ENCODE measurements around the gene TBC1D5. TPM values are rescaled to one million over a fixed set of nuclear protein-coding genes. Genes with fewer than 3 reads are reported as not detected.
A peak's percentile ranks its signal among the peaks of the same experiment; 100 is the strongest.
"Not testable (repeated sequence)": the region's sequence is repeated elsewhere in the genome, so short reads cannot be mapped to it uniquely, and the experiment has no call there.

Gene TBC1D5
- total RNA-seq, 1 experiment from 2014 or later: 26.1 TPM

DNA sequence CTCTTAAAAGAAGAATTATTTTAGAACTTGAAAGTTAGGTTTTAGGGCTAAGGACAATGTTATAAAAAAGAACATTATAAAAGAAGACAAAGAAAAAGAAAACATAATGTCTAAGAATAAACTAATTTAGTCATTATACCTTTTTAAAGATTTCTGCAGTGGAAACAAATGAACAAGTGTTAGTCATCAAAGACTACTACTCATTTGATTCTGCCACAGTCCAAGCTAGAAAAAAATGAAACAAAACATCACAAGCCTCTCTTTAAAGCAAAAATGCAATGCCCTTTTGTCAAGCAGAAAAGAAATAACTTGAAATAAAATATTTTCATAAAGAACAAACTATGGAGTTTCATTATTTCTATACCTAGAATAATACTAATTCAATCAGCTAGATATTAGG, 102.0 kb downstream of the TBC1D5 start (continued):
- TF ChIP-seq ZNF232 (CRISPR knock-in tag; IDR thresholded peaks at IDR 0.05) (no peak), NFYB (CRISPR knock-in tag; conservative IDR thresholded peaks at IDR 0.05; ENCODE audit: low read depth) (no peak), FOXJ3 (CRISPR knock-in tag; IDR thresholded peaks at IDR 0.05; ENCODE audit: borderline replicate concordance) (no peak), TCF7 (CRISPR knock-in tag; IDR thresholded peaks at IDR 0.05; ENCODE audit: low read depth) (no peak)
- TF ChIP-seq, protein P1, sequence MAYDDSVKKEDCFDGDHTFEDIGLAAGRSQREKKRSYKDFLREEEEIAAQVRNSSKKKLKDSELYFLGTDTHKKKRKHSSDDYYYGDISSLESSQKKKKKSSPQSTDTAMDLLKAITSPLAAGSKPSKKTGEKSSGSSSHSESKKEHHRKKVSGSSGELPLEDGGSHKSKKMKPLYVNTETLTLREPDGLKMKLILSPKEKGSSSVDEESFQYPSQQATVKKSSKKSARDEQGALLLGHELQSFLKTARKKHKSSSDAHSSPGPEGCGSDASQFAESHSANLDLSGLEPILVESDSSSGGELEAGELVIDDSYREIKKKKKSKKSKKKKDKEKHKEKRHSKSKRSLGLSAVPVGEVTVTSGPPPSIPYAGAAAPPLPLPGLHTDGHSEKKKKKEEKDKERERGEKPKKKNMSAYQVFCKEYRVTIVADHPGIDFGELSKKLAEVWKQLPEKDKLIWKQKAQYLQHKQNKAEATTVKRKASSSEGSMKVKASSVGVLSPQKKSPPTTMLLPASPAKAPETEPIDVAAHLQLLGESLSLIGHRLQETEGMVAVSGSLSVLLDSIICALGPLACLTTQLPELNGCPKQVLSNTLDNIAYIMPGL (CRISPR knock-in tag; IDR thresholded peaks at IDR 0.05): no peak

DNA sequence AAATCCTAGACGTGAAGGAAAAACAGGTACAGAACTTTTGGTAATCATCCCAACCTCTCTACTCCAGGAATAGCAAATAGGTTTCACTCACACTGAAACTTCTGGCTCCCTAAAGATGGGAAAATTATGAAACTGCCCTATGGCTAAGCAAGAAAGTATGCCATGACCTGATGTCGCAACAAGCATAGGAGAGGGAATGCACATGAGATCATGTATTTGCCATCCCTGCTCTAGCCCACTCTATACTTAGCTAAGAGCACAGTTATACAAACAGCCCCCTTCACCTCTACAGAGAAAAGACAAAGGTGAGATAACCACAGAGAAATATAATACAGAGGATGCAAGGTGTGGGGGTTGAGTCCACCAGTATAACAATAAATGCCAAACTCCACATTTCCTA, 102.7 kb downstream of the TBC1D5 start:
- Mint-ChIP-seq H3K4me3 (no peak overlapping the region), H3K36me3 (no peaks in the 10 kb centered on the region), H3K9me3 (peaks cover 4% of the 10 kb centered on the region; the same call in 1 of the 2 replicates), H3K27ac (no peak overlapping the region), H3K4me1 (0 out of 2 replicates have a peak, but pooled peaks cover 4% of the 10 kb centered on the region), H3K27me3 (ENCODE audit: low read depth) (no peaks in the 10 kb centered on the region)
- ATAC-seq (no peak), DNase-seq (ENCODE audit: low spot score) (no peak)
- ChIA-PET POLR2A (no interaction called here), CTCF (no interaction called here)
- TF ChIP-seq CREM (CRISPR knock-in tag; IDR thresholded peaks at IDR 0.05) (no peak), GABPB1 (CRISPR knock-in tag; IDR thresholded peaks at IDR 0.05) (0 out of 2 replicates have a peak, but pooled peaks have one; percentile 28)

DNA sequence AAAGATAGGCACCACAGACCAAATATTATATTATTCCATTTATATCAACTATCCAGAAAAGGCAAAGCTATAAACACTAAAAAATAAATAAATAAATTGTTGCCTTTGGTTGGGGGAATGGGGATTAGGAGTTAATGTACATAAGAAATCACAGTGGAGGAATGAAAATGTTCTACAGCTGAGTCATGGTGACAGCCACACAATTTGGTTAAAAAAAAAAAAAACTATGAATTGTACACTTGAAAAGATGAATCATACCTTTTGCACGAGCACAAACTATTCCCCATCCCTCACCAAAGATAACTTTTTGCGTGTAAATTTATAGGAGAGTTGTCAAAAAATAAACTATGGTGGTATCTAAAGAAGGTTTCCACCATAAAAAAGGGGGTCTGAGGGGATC, 103.2 kb downstream of the TBC1D5 start:
- H3K9me3 Mint-ChIP-seq: peaks cover 5% of the 10 kb centered on the region
- POLR2A ChIA-PET: no interaction called here
- H3K36me3 Mint-ChIP-seq: no peaks in the 10 kb centered on the region
- CTCF ChIA-PET: no interaction called here
- no peak for DNase-seq (ENCODE audit: low spot score)
- H3K4me3 Mint-ChIP-seq: no peak overlapping the region
- H3K27me3 Mint-ChIP-seq (ENCODE audit: low read depth): no peaks in the 10 kb centered on the region
- H3K4me1 Mint-ChIP-seq: 0 out of 2 replicates have a peak, but pooled peaks cover 4% of the 10 kb centered on the region
- no peak for TF ChIP-seq TP53 (CRISPR knock-in tag; IDR thresholded peaks at IDR 0.05)
- no peak for TF ChIP-seq EMX1 (CRISPR knock-in tag; IDR thresholded peaks at IDR 0.05)
- ATAC-seq: no peak
- no peak overlapping the region for H3K27ac Mint-ChIP-seq

DNA sequence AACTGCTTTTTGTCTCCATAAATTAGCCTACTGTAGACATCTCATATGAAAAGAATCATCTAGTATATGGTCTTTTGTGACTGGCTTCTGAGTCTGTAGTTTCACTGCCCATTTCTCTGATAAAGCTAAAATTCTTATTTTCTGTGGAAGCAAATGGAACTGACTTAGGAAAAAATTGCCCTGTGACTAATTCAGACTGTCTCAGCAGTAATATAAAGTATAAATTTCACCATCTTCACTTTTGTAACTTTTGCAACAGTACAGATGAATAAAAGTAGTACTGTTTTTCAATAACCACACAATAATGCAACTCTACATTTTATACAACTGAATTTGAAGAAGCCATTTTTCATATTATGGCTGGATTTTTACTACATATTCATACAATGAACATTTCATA, 104.1 kb downstream of the TBC1D5 start:
- Mint-ChIP-seq H3K4me1 (0 out of 2 replicates have a peak, but pooled peaks cover 4% of the 10 kb centered on the region), H3K9me3 (peaks cover 10% of the 10 kb centered on the region), H3K27me3 (ENCODE audit: low read depth) (no peaks in the 10 kb centered on the region), H3K36me3 (no peaks in the 10 kb centered on the region), H3K4me3 (no peak overlapping the region), H3K27ac (no peak overlapping the region)
- CTCF ChIA-PET: no interaction called here
- POLR2A ChIA-PET: no interaction called here
- ATAC-seq (no peak), DNase-seq (ENCODE audit: low spot score) (no peak)
- TF ChIP-seq FOXK1 (CRISPR knock-in tag; IDR thresholded peaks at IDR 0.05): no peak
- TF ChIP-seq, protein P2, sequence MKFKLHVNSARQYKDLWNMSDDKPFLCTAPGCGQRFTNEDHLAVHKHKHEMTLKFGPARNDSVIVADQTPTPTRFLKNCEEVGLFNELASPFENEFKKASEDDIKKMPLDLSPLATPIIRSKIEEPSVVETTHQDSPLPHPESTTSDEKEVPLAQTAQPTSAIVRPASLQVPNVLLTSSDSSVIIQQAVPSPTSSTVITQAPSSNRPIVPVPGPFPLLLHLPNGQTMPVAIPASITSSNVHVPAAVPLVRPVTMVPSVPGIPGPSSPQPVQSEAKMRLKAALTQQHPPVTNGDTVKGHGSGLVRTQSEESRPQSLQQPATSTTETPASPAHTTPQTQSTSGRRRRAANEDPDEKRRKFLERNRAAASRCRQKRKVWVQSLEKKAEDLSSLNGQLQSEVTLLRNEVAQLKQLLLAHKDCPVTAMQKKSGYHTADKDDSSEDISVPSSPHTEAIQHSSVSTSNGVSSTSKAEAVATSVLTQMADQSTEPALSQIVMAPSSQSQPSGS (CRISPR knock-in tag; IDR thresholded peaks at IDR 0.05; ENCODE audit: borderline replicate concordance, low read depth): no peak
- no peak for TF ChIP-seq KAT7 (CRISPR knock-in tag; IDR thresholded peaks at IDR 0.05; ENCODE audit: borderline replicate concordance)
- no peak for TF ChIP-seq ZNF423 (CRISPR knock-in tag; IDR thresholded peaks at IDR 0.05)
- TF ChIP-seq ZNF232 (CRISPR knock-in tag; IDR thresholded peaks at IDR 0.05): no peak
- no peak for TF ChIP-seq PRRX2 (CRISPR knock-in tag; IDR thresholded peaks at IDR 0.05)
- TF ChIP-seq NFE2L1 (CRISPR knock-in tag; IDR thresholded peaks at IDR 0.05): no peak
- TF ChIP-seq ZNF121 (CRISPR knock-in tag; IDR thresholded peaks at IDR 0.05): no peak
- TF ChIP-seq, protein P3, sequence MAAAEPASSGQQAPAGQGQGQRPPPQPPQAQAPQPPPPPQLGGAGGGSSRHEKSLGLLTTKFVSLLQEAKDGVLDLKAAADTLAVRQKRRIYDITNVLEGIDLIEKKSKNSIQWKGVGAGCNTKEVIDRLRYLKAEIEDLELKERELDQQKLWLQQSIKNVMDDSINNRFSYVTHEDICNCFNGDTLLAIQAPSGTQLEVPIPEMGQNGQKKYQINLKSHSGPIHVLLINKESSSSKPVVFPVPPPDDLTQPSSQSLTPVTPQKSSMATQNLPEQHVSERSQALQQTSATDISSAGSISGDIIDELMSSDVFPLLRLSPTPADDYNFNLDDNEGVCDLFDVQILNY (CRISPR knock-in tag; IDR thresholded peaks at IDR 0.05): no peak
- no peak for TF ChIP-seq TEAD1 (CRISPR knock-in tag; IDR thresholded peaks at IDR 0.05)
- no peak for TF ChIP-seq TCF7 (CRISPR knock-in tag; IDR thresholded peaks at IDR 0.05; ENCODE audit: low read depth)
- no peak for TF ChIP-seq IRF2 (CRISPR knock-in tag; IDR thresholded peaks at IDR 0.05; ENCODE audit: borderline replicate concordance, low read depth)
- TF ChIP-seq, protein P4, sequence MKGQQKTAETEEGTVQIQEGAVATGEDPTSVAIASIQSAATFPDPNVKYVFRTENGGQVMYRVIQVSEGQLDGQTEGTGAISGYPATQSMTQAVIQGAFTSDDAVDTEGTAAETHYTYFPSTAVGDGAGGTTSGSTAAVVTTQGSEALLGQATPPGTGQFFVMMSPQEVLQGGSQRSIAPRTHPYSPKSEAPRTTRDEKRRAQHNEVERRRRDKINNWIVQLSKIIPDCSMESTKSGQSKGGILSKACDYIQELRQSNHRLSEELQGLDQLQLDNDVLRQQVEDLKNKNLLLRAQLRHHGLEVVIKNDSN (CRISPR knock-in tag; IDR thresholded peaks at IDR 0.05): no peak
- TF ChIP-seq NFATC4 (CRISPR knock-in tag; IDR thresholded peaks at IDR 0.05): no peak
- no peak for TF ChIP-seq TEAD4 (CRISPR knock-in tag; IDR thresholded peaks at IDR 0.05)
- TF ChIP-seq, protein P5, sequence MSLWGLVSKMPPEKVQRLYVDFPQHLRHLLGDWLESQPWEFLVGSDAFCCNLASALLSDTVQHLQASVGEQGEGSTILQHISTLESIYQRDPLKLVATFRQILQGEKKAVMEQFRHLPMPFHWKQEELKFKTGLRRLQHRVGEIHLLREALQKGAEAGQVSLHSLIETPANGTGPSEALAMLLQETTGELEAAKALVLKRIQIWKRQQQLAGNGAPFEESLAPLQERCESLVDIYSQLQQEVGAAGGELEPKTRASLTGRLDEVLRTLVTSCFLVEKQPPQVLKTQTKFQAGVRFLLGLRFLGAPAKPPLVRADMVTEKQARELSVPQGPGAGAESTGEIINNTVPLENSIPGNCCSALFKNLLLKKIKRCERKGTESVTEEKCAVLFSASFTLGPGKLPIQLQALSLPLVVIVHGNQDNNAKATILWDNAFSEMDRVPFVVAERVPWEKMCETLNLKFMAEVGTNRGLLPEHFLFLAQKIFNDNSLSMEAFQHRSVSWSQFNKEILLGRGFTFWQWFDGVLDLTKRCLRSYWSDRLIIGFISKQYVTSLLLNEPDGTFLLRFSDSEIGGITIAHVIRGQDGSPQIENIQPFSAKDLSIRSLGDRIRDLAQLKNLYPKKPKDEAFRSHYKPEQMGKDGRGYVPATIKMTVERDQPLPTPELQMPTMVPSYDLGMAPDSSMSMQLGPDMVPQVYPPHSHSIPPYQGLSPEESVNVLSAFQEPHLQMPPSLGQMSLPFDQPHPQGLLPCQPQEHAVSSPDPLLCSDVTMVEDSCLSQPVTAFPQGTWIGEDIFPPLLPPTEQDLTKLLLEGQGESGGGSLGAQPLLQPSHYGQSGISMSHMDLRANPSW (CRISPR knock-in tag; conservative IDR thresholded peaks at IDR 0.05; ENCODE audit: low read depth): no peak
- no peak for TF ChIP-seq CREM (CRISPR knock-in tag; IDR thresholded peaks at IDR 0.05)

DNA sequence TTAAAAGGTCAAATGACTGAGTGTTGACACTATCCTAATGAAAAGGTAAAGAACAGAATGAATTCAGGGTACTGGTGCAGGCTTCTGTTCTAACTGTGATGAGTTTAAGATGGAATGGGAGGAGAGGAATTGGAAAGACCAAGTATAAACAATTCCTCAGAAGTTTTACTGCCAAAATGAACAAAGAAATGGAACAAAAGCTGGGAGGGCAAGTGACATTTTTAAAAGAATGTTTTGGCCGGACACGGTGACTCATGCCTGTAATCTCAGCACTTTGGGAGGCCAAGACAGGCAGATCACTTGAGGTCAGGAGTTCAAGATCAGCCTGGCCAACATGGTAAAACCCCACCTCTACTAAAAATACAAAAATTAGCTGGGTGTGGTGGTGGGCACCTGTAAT, 106.8 kb downstream of the TBC1D5 start:
- POLR2A ChIA-PET; H3K4me3 Mint-ChIP-seq; ATAC-seq; H3K4me1 Mint-ChIP-seq; DNase-seq (ENCODE audit: low spot score); H3K27ac Mint-ChIP-seq; H3K36me3 Mint-ChIP-seq; H3K27me3 Mint-ChIP-seq (ENCODE audit: low read depth); H3K9me3 Mint-ChIP-seq; CTCF ChIA-PET: not testable (repeated sequence)

All from WTC11 (cell line).